Transverse colon (tissue), 4 donors: ENCODE results near the gene SYNPO2. TPM values are rescaled to one million over a fixed set of nuclear protein-coding genes. Genes with fewer than 3 reads are reported as not detected.

Source experiments
- DNase-seq: peaks from one replicate; pipeline ENCODE4 v3.0.0-alpha.2; 2019
- H3K27ac ChIP-seq, 4 donors: fragments of 200-600 bp; sonication (generic); 2 replicates each; pipeline ENCODE4 v1.5.1; 2016 to 2018; ENCODE audit warnings: inconsistent platforms in 4 of 4
- H3K27me3 ChIP-seq: fragments of 200-600 bp; sonication (generic); 2 replicates; pipeline ENCODE4 v1.5.1; 2017; ENCODE audit warnings: inconsistent platforms
- H3K36me3 ChIP-seq, 4 donors: fragments of 200-600 bp; sonication (generic); 2 replicates each; pipeline ENCODE4 v1.5.1; 2017 to 2019; ENCODE audit warnings: inconsistent platforms in 4 of 4
- H3K4me1 ChIP-seq, 4 donors: fragments of 200-600 bp; sonication (generic); 2 replicates each; pipeline ENCODE4 v1.5.1; 2017 to 2020; ENCODE audit warnings: inconsistent platforms in 4 of 4
- H3K4me3 ChIP-seq, 4 donors: fragments of 200-600 bp; sonication (generic); 1 replicate in 1 of 4; 2 replicates in 3 of 4; pipeline versions ENCODE4 v1.5.1 to v1.6.1; 2017 to 2019; ENCODE audit warnings: inconsistent platforms in 4 of 4
- H3K9me3 ChIP-seq, 2 donors: fragments of 200-600 bp; sonication (generic); 2 replicates each; pipeline ENCODE4 v1.5.1; 2017 to 2019; ENCODE audit warnings: inconsistent platforms in 2 of 2
- CTCF ChIP-seq, 5 experiments: fragments of 200-600 bp in 3 of 5; fragments of 450-650 bp in 2 of 5; sonication (generic) in 3 of 5; IDR thresholded peaks; 1 replicate in 2 of 5; 2 replicates in 3 of 5; pipeline ENCODE4 v1.5.1; 2016 to 2017; ENCODE audit warnings: antibody characterized with exemption in 5 of 5, inconsistent platforms in 3 of 5, mild to moderate bottlenecking in 2 of 5, moderate library complexity in 1 of 5
- EP300 ChIP-seq: sonication (generic); formaldehyde crosslinking; IDR thresholded peaks from one replicate; pipeline ENCODE4 v1.6.1; 2017; ENCODE audit warnings: antibody characterized with exemption, low read depth
- POLR2A ChIP-seq: fragments of 450-650 bp; IDR thresholded peaks from one replicate; pipeline ENCODE4 v1.6.1; 2016; ENCODE audit warnings: antibody characterized with exemption, mild to moderate bottlenecking, moderate library complexity
- POLR2AphosphoS5 ChIP-seq, 3 donors: sonication (generic); formaldehyde crosslinking; IDR thresholded peaks; one replicate each; pipeline ENCODE4 v1.6.1; 2016; ENCODE audit warnings: antibody characterized with exemption in 3 of 3
- WGBS, 2 donors: methylation state at CpG; one replicate each; pipeline ENCODE4 v1.1.5; 2018; ENCODE audit warnings: low coverage in 1 of 2; 5-methylcytosine and 5-hydroxymethylcytosine counted together
- in situ Hi-C, 4 donors: fragments of 200-750 bp; cut with MboI; loops; one replicate each; pipeline versions ENCODE4 v1.15.0 to v1.15.1; 2017; ENCODE audit warnings: low sequenced_read_pairs in 3 of 4, low pct_ligation_motif_present in 1 of 4, low pct_unique_long_range_greater_than_20kb in 1 of 4
- intact Hi-C: fragments of 100-400 bp; cut with DNase I; formaldehyde crosslinking; loops from one replicate; pipeline ENCODE4 v1.15.1; 2023; ENCODE audit warnings: low total_unique reads
- total RNA-seq, 4 donors: library from RNA; depleted of rRNA; stranded (reverse); fragments of >200 nt; gene quantifications; one replicate each; pipeline ENCODE4 v1.1.0, GENCODE V29; 2016

Gene SYNPO2
- total RNA-seq, 4 donors from 2014 or later, result 99.7 to 400 (median 145) TPM

GRCh38 chr4:118942465-118942864, 53.8 kb downstream of the SYNPO2 start:
- DNase-seq, result no peak
- WGBS, 2 donors, result 60 to 65% methylated on average over 1 of the region's 1 CpG
- H3K9me3 ChIP-seq, result no peaks in the 10 kb centered on the region
- peak overlapping the region; percentile 72 to 77 (median 74) for H3K27ac ChIP-seq
- no peak overlapping the region for H3K4me3 ChIP-seq
- H3K27me3 ChIP-seq, result no peaks in the 10 kb centered on the region
- in situ Hi-C loops, result no loop called here
- no peaks in the 10 kb centered on the region for H3K36me3 ChIP-seq
- intact Hi-C loops, result no loop called here
- no peak for TF ChIP-seq POLR2AphosphoS5 (IDR thresholded peaks at IDR 0.05)
- no peak for TF ChIP-seq POLR2A
- TF ChIP-seq CTCF (IDR thresholded peaks at IDR 0.05), result no peak
- peaks cover 0 to 27% (median 2%) of the 10 kb centered on the region in 4 donors for H3K4me1 ChIP-seq

GRCh38 chr4:118947095-118947494, 58.4 kb downstream of the SYNPO2 start:
- in situ Hi-C loops (no loop called here), intact Hi-C loops (no loop called here)
- 8 to 48% methylated on average over 2 of the region's 2 CpGs for WGBS, 2 donors
- TF ChIP-seq EP300 (no peak), POLR2A (no peak), POLR2AphosphoS5 (IDR thresholded peaks at IDR 0.05) (no peak), CTCF (IDR thresholded peaks at IDR 0.05) (no peak)
- DNase-seq, result no peak
- no peaks in the 10 kb centered on the region for H3K9me3 ChIP-seq
- H3K4me1 ChIP-seq, result peaks cover 0 to 18% (median 0%) of the 10 kb centered on the region in 4 donors
- H3K36me3 ChIP-seq, result no peaks in the 10 kb centered on the region
- no peaks in the 10 kb centered on the region for H3K27me3 ChIP-seq
- peak overlapping the region; percentile 33 to 50 (median 42) for H3K27ac ChIP-seq
- no peak overlapping the region for H3K4me3 ChIP-seq

GRCh38 chr4:118948545-118949144, 60.0 kb downstream of the SYNPO2 start:
- Histone ChIP-seq H3K36me3 (no peaks in the 10 kb centered on the region), H3K27me3 (no peaks in the 10 kb centered on the region), H3K27ac (peak overlapping the region in 1 of 4 donors; percentile 2), H3K4me3 (no peak overlapping the region), H3K4me1 (peaks cover 0 to 24% (median 0%) of the 10 kb centered on the region in 4 donors), H3K9me3 (no peaks in the 10 kb centered on the region)
- intact Hi-C loops (no loop called here), in situ Hi-C loops (no loop called here)
- TF ChIP-seq POLR2A (no peak), POLR2AphosphoS5 (IDR thresholded peaks at IDR 0.05) (no peak), EP300 (no peak), CTCF (IDR thresholded peaks at IDR 0.05) (no peak)
- DNase-seq, result no peak
- 66 to 68% methylated on average over 3 of the region's 3 CpGs for WGBS, 2 donors

GRCh38 chr4:118950224-118950623, 61.6 kb downstream of the SYNPO2 start:
- no peak overlapping the region for H3K4me3 ChIP-seq
- WGBS, 2 donors, result 47 to 92% methylated on average over 2 of the region's 2 CpGs
- in situ Hi-C loops (no loop called here), intact Hi-C loops (no loop called here)
- H3K27ac ChIP-seq, result peak overlapping the region in 2 of 4 donors; percentile 10 to 52
- peaks cover 2 to 31% (median 3%) of the 10 kb centered on the region in 4 donors for H3K4me1 ChIP-seq
- no peak for TF ChIP-seq POLR2A
- TF ChIP-seq CTCF (IDR thresholded peaks at IDR 0.05), result no peak
- no peak for TF ChIP-seq EP300
- no peak for TF ChIP-seq POLR2AphosphoS5 (IDR thresholded peaks at IDR 0.05)
- H3K36me3 ChIP-seq, result no peaks in the 10 kb centered on the region
- H3K9me3 ChIP-seq, result no peaks in the 10 kb centered on the region
- H3K27me3 ChIP-seq, result no peaks in the 10 kb centered on the region
- no peak for DNase-seq
